ENCODE data around the gene GJE1.

The GJE1 gene

GRCh38 chr6:142167071-142167470 lies 34.3 kb downstream of the GJE1 start:
- no peak for DNase-seq

- DNase-seq, result no peak
These were observed 34.8 kb downstream of the GJE1 start for GRCh38 chr6:142167486-142167885.

- DNase-seq, result no peak
These were observed 38.6 kb downstream of the GJE1 start for GRCh38 chr6:142171351-142171750.

- no peak for DNase-seq
These were observed 40.0 kb downstream of the GJE1 start for GRCh38 chr6:142172758-142173157.

- no peak for DNase-seq
These were observed 41.3 kb downstream of the GJE1 start for GRCh38 chr6:142173980-142174379.

GRCh38 chr6:142174703-142175102 lies 42.0 kb downstream of the GJE1 start:
- DNase-seq, result no peak

GRCh38 chr6:142178129-142178528 lies 45.4 kb downstream of the GJE1 start:
- no peak for DNase-seq

- no peak for DNase-seq
These were observed 49.3 kb downstream of the GJE1 start for GRCh38 chr6:142182004-142182403.

GRCh38 chr6:142183351-142183750 lies 50.6 kb downstream of the GJE1 start:
- peak; percentile 23 for DNase-seq

- DNase-seq, result peak; percentile 66
These were observed 51.6 kb downstream of the GJE1 start for GRCh38 chr6:142184307-142184706.

Data from OCI-M1 (cell line).